Activated CD4-positive, alpha-beta memory T cell treated with anti-CD3 and anti-CD28 coated beads, Interleukin-2, amount 10 ng/mL, durations not matched to agents 7 days and 5 days (primary cell): ENCODE results near the gene HLA-DQB1. TPM values are rescaled to one million over a fixed set of nuclear protein-coding genes. Genes with fewer than 3 reads are reported as not detected.
A peak's percentile ranks its signal among the peaks of the same experiment; 100 is the strongest.
"Not testable (repeated sequence)": the region's sequence is repeated elsewhere in the genome, so short reads cannot be mapped to it uniquely, and the experiment has no call there.

Source experiments
- CTCF ChIA-PET: fragments of 350-600 bp; sonication (Branson Sonifier 250); formaldehyde crosslinking; loops from one replicate; lab custom pipeline; 2021; ENCODE audit warnings: antibody characterized with exemption, inconsistent platforms; lab: Charles Lee
- POLR2A ChIA-PET: fragments of 350-600 bp; sonication (Branson Sonifier 250); formaldehyde crosslinking; loops from one replicate; lab custom pipeline; 2021; ENCODE audit warnings: antibody characterized with exemption; lab: Charles Lee
- DNase-seq: peaks from one replicate; pipeline ENCODE4 v3.0.0-alpha.2; 2020
- H3K27ac Mint-ChIP-seq: one replicate; pipeline ENCODE4 v1.8.0; 2021; ENCODE audit warnings: mild to moderate bottlenecking, mixed read lengths
- H3K27me3 Mint-ChIP-seq: one replicate; pipeline ENCODE4 v1.8.0; 2021; ENCODE audit warnings: mixed read lengths
- H3K36me3 Mint-ChIP-seq: one replicate; pipeline ENCODE4 v1.8.0; 2021; ENCODE audit warnings: low read depth, mixed read lengths
- H3K4me1 Mint-ChIP-seq: one replicate; pipeline ENCODE4 v1.8.0; 2021; ENCODE audit warnings: mixed read lengths
- H3K4me3 Mint-ChIP-seq: one replicate; pipeline ENCODE4 v1.8.0; 2021; ENCODE audit warnings: mild to moderate bottlenecking, mixed read lengths
- H3K9me3 Mint-ChIP-seq: one replicate; pipeline ENCODE4 v1.8.0; 2021; ENCODE audit warnings: mixed read lengths
- total RNA-seq, 2 experiments: library from RNA; stranded (reverse); gene quantifications; one replicate each; pipeline ENCODE4 v1.2.3, GENCODE V29; 2021

The HLA-DQB1 gene
- total RNA-seq, 2 experiments from 2014 or later, result 74.4 to 74.6 TPM

GRCh38 chr6:32680055-32680454 lies 13.6 kb upstream of the HLA-DQB1 start:
- Mint-ChIP-seq H3K27me3 (peaks cover 72% of the 10 kb centered on the region), H3K36me3 (peaks cover 30% of the 10 kb centered on the region), H3K27ac (no peak overlapping the region), H3K4me1 (peaks cover 7% of the 10 kb centered on the region), H3K9me3 (peaks cover 20% of the 10 kb centered on the region), H3K4me3 (no peak overlapping the region)
- ChIA-PET CTCF (interaction anchor here (0.6 kb wide), 1 partner anchor 24 kb away, joined by 4 read pairs; no protein-coding TSS in a partner anchor), POLR2A (no interaction called here)
- no peak for DNase-seq

GRCh38 chr6:32679492-32679891 lies 13.0 kb upstream of the HLA-DQB1 start:
- H3K9me3 Mint-ChIP-seq, result peaks cover 22% of the 10 kb centered on the region
- ChIA-PET CTCF (no interaction called here), POLR2A (no interaction called here)
- H3K4me3 Mint-ChIP-seq, result no peak overlapping the region
- DNase-seq, result no peak
- H3K27ac Mint-ChIP-seq, result no peak overlapping the region
- peaks cover 5% of the 10 kb centered on the region for H3K4me1 Mint-ChIP-seq
- peaks cover 74% of the 10 kb centered on the region for H3K27me3 Mint-ChIP-seq
- H3K36me3 Mint-ChIP-seq, result peaks cover 33% of the 10 kb centered on the region

- H3K4me1 Mint-ChIP-seq, DNase-seq, CTCF ChIA-PET, H3K27ac Mint-ChIP-seq, POLR2A ChIA-PET, H3K4me3 Mint-ChIP-seq: not testable (repeated sequence)
- H3K27me3 Mint-ChIP-seq, result peaks cover 47% of the 10 kb centered on the region
- peaks cover 34% of the 10 kb centered on the region for H3K36me3 Mint-ChIP-seq
- peaks cover 46% of the 10 kb centered on the region for H3K9me3 Mint-ChIP-seq
These were observed 7.7 kb upstream of the HLA-DQB1 start for GRCh38 chr6:32674123-32674522.

GRCh38 chr6:32671908-32672307 lies 5.5 kb upstream of the HLA-DQB1 start:
- CTCF ChIA-PET, DNase-seq, H3K4me3 Mint-ChIP-seq, H3K27ac Mint-ChIP-seq, POLR2A ChIA-PET: not testable (repeated sequence)
- peaks cover 28% of the 10 kb centered on the region for H3K27me3 Mint-ChIP-seq
- peaks cover 27% of the 10 kb centered on the region for H3K4me1 Mint-ChIP-seq
- H3K36me3 Mint-ChIP-seq, result peaks cover 19% of the 10 kb centered on the region
- peaks cover 29% of the 10 kb centered on the region for H3K9me3 Mint-ChIP-seq

- Mint-ChIP-seq H3K4me1 (peaks cover 45% of the 10 kb centered on the region), H3K27ac (no peak overlapping the region), H3K36me3 (peaks cover 29% of the 10 kb centered on the region), H3K27me3 (peaks cover 16% of the 10 kb centered on the region), H3K4me3 (no peak overlapping the region), H3K9me3 (peaks cover 26% of the 10 kb centered on the region)
- ChIA-PET CTCF (no interaction called here), POLR2A (interaction anchor here (1.5 kb wide), 1 partner anchor 10 kb away, joined by 5 read pairs; no protein-coding TSS in a partner anchor)
- DNase-seq, result no peak
These were observed 3.4 kb upstream of the HLA-DQB1 start for GRCh38 chr6:32669893-32670292.

DNA sequence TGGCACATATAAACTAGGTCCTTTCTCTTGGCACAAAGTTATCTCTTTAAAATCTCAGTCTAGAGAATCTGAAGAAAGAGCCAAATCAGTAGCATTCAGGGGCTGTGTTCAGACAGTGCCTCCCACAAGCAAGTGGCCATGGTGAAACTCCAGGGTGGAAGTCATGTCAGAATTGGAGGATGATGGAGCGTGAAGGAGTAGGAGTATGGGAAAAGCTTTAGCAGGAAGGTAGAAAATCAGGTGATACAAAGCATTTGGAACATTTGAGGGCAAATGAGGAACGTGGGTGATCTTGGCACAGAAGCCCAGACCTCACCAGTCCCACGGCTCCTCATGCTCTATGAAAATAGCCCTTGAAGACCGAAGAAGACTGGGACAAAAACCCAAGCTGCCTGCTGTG lies 2.8 kb upstream of the HLA-DQB1 start:
- DNase-seq, result no peak
- peaks cover 22% of the 10 kb centered on the region for H3K9me3 Mint-ChIP-seq
- H3K4me3 Mint-ChIP-seq, result no peak overlapping the region
- ChIA-PET CTCF (interaction anchor here (1.6 kb wide), 1 partner anchor 47 kb away, joined by 5 read pairs; no protein-coding TSS in a partner anchor), POLR2A (interaction anchor here (1.5 kb wide), 1 partner anchor 9 kb away, joined by 5 read pairs; no protein-coding TSS in a partner anchor)
- peaks cover 48% of the 10 kb centered on the region for H3K4me1 Mint-ChIP-seq
- H3K27me3 Mint-ChIP-seq, result peaks cover 11% of the 10 kb centered on the region
- H3K27ac Mint-ChIP-seq, result no peak overlapping the region
- peaks cover 29% of the 10 kb centered on the region for H3K36me3 Mint-ChIP-seq

GRCh38 chr6:32668226-32668747 lies 1.8 kb upstream of the HLA-DQB1 start:
- DNase-seq, result peak; percentile 66
- H3K27me3 Mint-ChIP-seq, result peaks cover 8% of the 10 kb centered on the region
- H3K9me3 Mint-ChIP-seq, result peaks cover 15% of the 10 kb centered on the region
- peak overlapping the region; percentile 34 for H3K27ac Mint-ChIP-seq
- H3K4me1 Mint-ChIP-seq, result peaks cover 55% of the 10 kb centered on the region
- POLR2A ChIA-PET, result interaction anchor here (1.0 kb wide), 2 partner anchors 17 to 31 kb away, joined by 3 to 4 read pairs; partner anchors contain the start of gene HLA-DQA1
- CTCF ChIA-PET, result interaction anchor here (0.6 to 1.6 kb wide), 3 partner anchors 17 to 210 kb away, joined by 3 to 5 read pairs (median 5); no protein-coding TSS in a partner anchor
- H3K4me3 Mint-ChIP-seq, result no peak overlapping the region
- peaks cover 34% of the 10 kb centered on the region for H3K36me3 Mint-ChIP-seq

GRCh38 chr6:32665661-32666060 lies 796 bp downstream of the HLA-DQB1 start:
- H3K4me3 Mint-ChIP-seq, result peak overlapping the region; percentile 93
- H3K27ac Mint-ChIP-seq, result peak overlapping the region; percentile 87
- ChIA-PET CTCF (interaction anchor here (1.2 to 2.3 kb wide), 3 partner anchors 19 to 43 kb away, joined by 3 to 9 read pairs (median 4); no protein-coding TSS in a partner anchor), POLR2A (interaction anchor here (0.6 to 2.9 kb wide), 8 partner anchors 20 to 555 kb away, joined by 3 to 24 read pairs (median 5); partner anchors contain the start of gene HLA-DRA)
- peaks cover 8% of the 10 kb centered on the region for H3K27me3 Mint-ChIP-seq
- no peak for DNase-seq
- H3K36me3 Mint-ChIP-seq, result peaks cover 55% of the 10 kb centered on the region
- peaks cover 62% of the 10 kb centered on the region for H3K4me1 Mint-ChIP-seq
- peaks cover 3% of the 10 kb centered on the region for H3K9me3 Mint-ChIP-seq

GRCh38 chr6:32664827-32665362 lies 1.6 kb downstream of the HLA-DQB1 start:
- Mint-ChIP-seq H3K4me3 (peak overlapping the region; percentile 93), H3K27me3 (peaks cover 8% of the 10 kb centered on the region), H3K36me3 (peaks cover 59% of the 10 kb centered on the region), H3K27ac (peak overlapping the region; percentile 87), H3K9me3 (no peaks in the 10 kb centered on the region), H3K4me1 (peaks cover 62% of the 10 kb centered on the region)
- POLR2A ChIA-PET, result interaction anchor here (0.6 to 2.9 kb wide), 7 partner anchors 21 to 556 kb away, joined by 3 to 24 read pairs (median 5); partner anchors contain the start of gene HLA-DRA
- CTCF ChIA-PET, result interaction anchor here (1.2 to 2.3 kb wide), 3 partner anchors 20 to 96 kb away, joined by 3 to 9 read pairs (median 6); no protein-coding TSS in a partner anchor
- peak; percentile 41 for DNase-seq

- no peak overlapping the region for H3K27ac Mint-ChIP-seq
- peak overlapping the region; percentile 93 for H3K4me3 Mint-ChIP-seq
- peaks cover 60% of the 10 kb centered on the region for H3K4me1 Mint-ChIP-seq
- no peak for DNase-seq
- H3K27me3 Mint-ChIP-seq, result peaks cover 8% of the 10 kb centered on the region
- H3K9me3 Mint-ChIP-seq, result no peaks in the 10 kb centered on the region
- H3K36me3 Mint-ChIP-seq, result peaks cover 64% of the 10 kb centered on the region
- CTCF ChIA-PET, result interaction anchor here (2.2 to 2.3 kb wide), 2 partner anchors 42 to 96 kb away, joined by 6 to 9 read pairs; no protein-coding TSS in a partner anchor
- POLR2A ChIA-PET, result interaction anchor here (0.8 to 2.9 kb wide), 2 partner anchors 41 to 97 kb away, joined by 5 to 24 read pairs; no protein-coding TSS in a partner anchor
These were observed 2.1 kb downstream of the HLA-DQB1 start for GRCh38 chr6:32664354-32664753.

- Mint-ChIP-seq H3K27ac (no peak overlapping the region), H3K9me3 (no peaks in the 10 kb centered on the region), H3K27me3 (peaks cover 8% of the 10 kb centered on the region), H3K4me3 (no peak overlapping the region), H3K36me3 (peaks cover 76% of the 10 kb centered on the region), H3K4me1 (peaks cover 47% of the 10 kb centered on the region)
- DNase-seq, result no peak
- ChIA-PET CTCF (interaction anchor here (2.2 kb wide), 1 partner anchor 98 kb away, joined by 6 read pairs; no protein-coding TSS in a partner anchor), POLR2A (no interaction called here)
These were observed 3.6 kb downstream of the HLA-DQB1 start for GRCh38 chr6:32662836-32663235.

DNA sequence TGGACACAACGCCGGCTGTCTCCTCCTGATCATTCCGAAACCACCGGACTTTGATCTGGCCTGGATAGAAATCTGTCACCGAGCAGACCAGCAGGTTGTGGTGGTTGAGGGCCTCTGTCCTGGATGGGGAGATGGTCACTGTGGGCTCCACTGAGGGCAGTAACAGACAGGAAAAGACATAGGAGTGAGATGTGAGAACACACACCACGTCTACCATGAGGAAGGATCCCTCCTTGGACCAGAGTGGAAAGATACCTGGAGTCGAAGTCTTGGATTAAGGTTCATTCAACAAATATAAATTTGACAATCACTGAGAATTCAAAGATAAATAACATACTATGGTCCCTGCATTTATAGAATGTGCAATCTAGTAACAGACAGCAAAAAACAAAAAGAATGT lies 4.4 kb downstream of the HLA-DQB1 start:
- peaks cover 8% of the 10 kb centered on the region for H3K27me3 Mint-ChIP-seq
- no peak overlapping the region for H3K4me3 Mint-ChIP-seq
- H3K36me3 Mint-ChIP-seq, result peaks cover 79% of the 10 kb centered on the region
- POLR2A ChIA-PET, result no interaction called here
- no peak for DNase-seq
- peaks cover 40% of the 10 kb centered on the region for H3K4me1 Mint-ChIP-seq
- no peak overlapping the region for H3K27ac Mint-ChIP-seq
- CTCF ChIA-PET, result no interaction called here
- H3K9me3 Mint-ChIP-seq, result no peaks in the 10 kb centered on the region
